HepG2 (cell line): ENCODE measurements around the gene TGM1. TPM values are rescaled to one million over a fixed set of nuclear protein-coding genes. Genes with fewer than 3 reads are reported as not detected.
A peak's percentile ranks its signal among the peaks of the same experiment; 100 is the strongest.

Experiments used
- DRAP1 ChIP-seq: IDR thresholded peaks from 2 replicates; pipeline ENCODE4 v1.6.1; 2016; ENCODE audit warnings: missing genetic modification reagents, missing compliant biosample characterization
- EEA1 ChIP-seq: sonication (generic); formaldehyde crosslinking; IDR thresholded peaks from 2 replicates; pipeline ENCODE4 v1.5.1; 2020; ENCODE audit warnings: mild to moderate bottlenecking, missing genetic modification reagents, borderline replicate concordance
- FOXO4 ChIP-seq: sonication (generic); formaldehyde crosslinking; conservative IDR thresholded peaks from 2 replicates; pipeline ENCODE4 v1.8.1; 2023; ENCODE audit warnings: missing genetic modification reagents
- NFATC3 ChIP-seq: sonication (generic); formaldehyde crosslinking; IDR thresholded peaks from 2 replicates; pipeline ENCODE4 v1.5.1; 2020; ENCODE audit warnings: mild to moderate bottlenecking, missing genetic modification reagents
- NONO ChIP-seq, 2 experiments: fragments of 450-650 bp in 1 of 2; sonication (generic) in 1 of 2; formaldehyde crosslinking in 1 of 2; IDR thresholded peaks in 1 of 2; conservative IDR thresholded peaks in 1 of 2; 2 replicates each; pipeline versions ENCODE4 v1.6.1 to v1.8.0; 2017 to 2022; ENCODE audit warnings: mild to moderate bottlenecking in 1 of 2, missing genetic modification reagents in 1 of 2, moderate library complexity in 1 of 2
- PAF1 ChIP-seq: IDR thresholded peaks from 2 replicates; pipeline ENCODE4 v1.6.1; 2016; ENCODE audit warnings: missing genetic modification reagents, missing compliant biosample characterization
- PPARG ChIP-seq: conservative IDR thresholded peaks from 2 replicates; pipeline ENCODE4 v1.6.1; 2016; ENCODE audit warnings: missing biosample characterization, missing genetic modification reagents
- PRDM15 ChIP-seq: sonication (generic); formaldehyde crosslinking; IDR thresholded peaks from 2 replicates; pipeline ENCODE4 v1.4.0; 2020; ENCODE audit warnings: missing genetic modification reagents
- RFX1 ChIP-seq: fragments of 450-650 bp; IDR thresholded peaks from 2 replicates; pipeline ENCODE4 v1.6.1; 2017
- SKI ChIP-seq: fragments of 450-650 bp; IDR thresholded peaks from one replicate; pipeline ENCODE4 v1.6.1; 2018; ENCODE audit warnings: mild to moderate bottlenecking; ENCODE audit not compliant: partially characterized antibody
- SRY ChIP-seq: sonication (generic); formaldehyde crosslinking; IDR thresholded peaks from 2 replicates; pipeline ENCODE4 v1.8.0; 2022; ENCODE audit warnings: mild to moderate bottlenecking, missing genetic modification reagents
- YEATS4 ChIP-seq: sonication (generic); formaldehyde crosslinking; IDR thresholded peaks from 2 replicates; pipeline ENCODE4 v1.4.0; 2020; ENCODE audit warnings: missing genetic modification reagents, borderline replicate concordance
- ZBTB20 ChIP-seq: sonication (generic); formaldehyde crosslinking; IDR thresholded peaks from 2 replicates; pipeline ENCODE4 v1.8.1; 2023; ENCODE audit warnings: missing genetic modification reagents, low read depth, mild to moderate bottlenecking, borderline replicate concordance
- ZFAT ChIP-seq: sonication (generic); formaldehyde crosslinking; conservative IDR thresholded peaks from 2 replicates; pipeline ENCODE4 v1.8.1; 2023; ENCODE audit warnings: missing genetic modification reagents, inconsistent platforms
- ZMYM4 ChIP-seq: sonication (generic); formaldehyde crosslinking; IDR thresholded peaks from 2 replicates; pipeline ENCODE4 v1.8.1; 2023; ENCODE audit warnings: mild to moderate bottlenecking, missing genetic modification reagents
- ZNF326 ChIP-seq: sonication (generic); formaldehyde crosslinking; IDR thresholded peaks from 2 replicates; pipeline ENCODE4 v1.4.0; 2020; ENCODE audit warnings: missing genetic modification reagents, borderline replicate concordance
- ZNF547 ChIP-seq: sonication (generic); formaldehyde crosslinking; IDR thresholded peaks from 2 replicates; pipeline ENCODE4 v1.5.1; 2020; ENCODE audit warnings: mild to moderate bottlenecking, missing genetic modification reagents
- ZNF574 ChIP-seq: sonication (generic); formaldehyde crosslinking; IDR thresholded peaks from 2 replicates; pipeline ENCODE4 v1.4.0; 2020; ENCODE audit warnings: missing genetic modification reagents
- ZNF619 ChIP-seq: sonication (generic); formaldehyde crosslinking; IDR thresholded peaks from 2 replicates; pipeline ENCODE4 v1.4.0; 2020; ENCODE audit warnings: mild to moderate bottlenecking, missing genetic modification reagents
- ZNF746 ChIP-seq: sonication (generic); formaldehyde crosslinking; IDR thresholded peaks from 2 replicates; pipeline ENCODE4 v1.8.0; 2022; ENCODE audit warnings: mild to moderate bottlenecking, missing genetic modification reagents
- polyA plus RNA-seq, 8 experiments: library from polyadenylated mRNA; depleted of rRNA in 3 of 8; stranded (reverse) in 7 of 8; unstranded in 1 of 8; fragments of >200 nt; fragmentation: Illumina TruSeq in 4 of 8; extraction: Trizol in 4 of 8; gene quantifications; 2 replicates each; pipeline versions ENCODE4 v1.2.1 to v1.2.3, GENCODE V29; 2011 to 2016; ENCODE audit warnings: low read depth in 4 of 8, missing spikeins in 1 of 8, mixed read lengths in 1 of 8; ENCODE audit not compliant: insufficient read depth in 1 of 8
- total RNA-seq, 5 experiments: library from RNA; depleted of rRNA; stranded (reverse); fragments of >200 nt; fragmentation: Illumina TruSeq; extraction: Trizol; gene quantifications; 2 replicates each; pipeline ENCODE4 v1.2.3, GENCODE V29; 2016; ENCODE audit warnings: low read depth in 1 of 5

TGM1 gene
- total and polyA plus RNA-seq, 2 of the 13 experiments (the other 11 are each of a cell fraction or from before 2014, with no cell fraction given), result 3.2 to 10.6 TPM

- TF ChIP-seq ZNF574 (CRISPR knock-in tag) (peak; percentile 94), ZNF547 (CRISPR knock-in tag) (peak; percentile 38), PAF1 (CRISPR knock-in tag) (no peak), ZBTB20 (CRISPR knock-in tag) (peak; percentile 64; the same call in 1 of the 2 replicates), SKI (peak; percentile 59), PRDM15 (CRISPR knock-in tag) (no peak), NFATC3 (0 out of 2 replicates have a peak, but pooled peaks have one; percentile 3), ZFAT (no peak), SRY (no peak), NONO (IDR thresholded peaks at IDR 0.05) (no peak; the same call in 1 of the 2 replicates), NONO (CRISPR knock-in tag; conservative IDR thresholded peaks at IDR 0.05) (no peak), RFX1 (no peak), ZNF619 (CRISPR knock-in tag) (peak; percentile 89), DRAP1 (CRISPR knock-in tag) (peak; percentile 89), PPARG (CRISPR knock-in tag) (peak; percentile 57; the same call in 1 of the 2 replicates), ZNF746 (no peak), FOXO4 (CRISPR knock-in tag) (no peak), EEA1 (CRISPR knock-in tag) (peak; percentile 18; the same call in 1 of the 2 replicates), ZNF326 (peak; percentile 49; the same call in 1 of the 2 replicates), YEATS4 (peak; percentile 95; the same call in 1 of the 2 replicates), ZMYM4 (no peak)
These were observed 44.8 kb upstream of the TGM1 start, which contains the start of gene CIDEB (continued) for GRCh38 chr14:24307575-24308341.
